GM21786 (cell line): ENCODE measurements around the gene CIDEB.

Experiments
- ATAC-seq: cut with Tn5 transposase; IDR thresholded peaks from one replicate; pipeline ENCODE4 v1.9.1; 2021; ENCODE audit not compliant: unreplicated experiment

CIDEB gene

DNA sequence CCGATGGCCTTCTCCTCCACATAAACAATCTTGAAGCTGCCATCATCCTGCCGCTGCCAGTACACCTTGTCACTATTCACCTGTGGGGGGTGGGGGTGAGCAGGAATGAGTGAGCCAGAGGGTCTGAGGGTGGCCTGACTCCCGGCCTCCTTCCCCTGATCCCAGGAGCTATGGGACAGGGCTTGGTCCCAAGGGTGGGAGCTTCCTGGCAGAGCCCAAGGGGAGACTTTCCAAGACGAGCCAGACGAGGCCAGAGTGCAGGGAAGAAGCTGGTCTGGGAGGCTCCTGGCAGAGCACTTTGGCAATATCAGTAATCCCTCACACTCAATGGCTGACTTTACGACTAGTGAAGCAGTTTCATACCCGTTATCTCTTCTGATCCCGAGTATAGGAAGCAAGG is 52.3 kb downstream of the CIDEB start:
- no peak for ATAC-seq
